A673 (cell line): ENCODE results near the gene DACT2. TPM values are rescaled to one million over a fixed set of nuclear protein-coding genes. Genes with fewer than 3 reads are reported as not detected.
"Not testable (repeated sequence)": the region's sequence is repeated elsewhere in the genome, so short reads cannot be mapped to it uniquely, and the experiment has no call there.

Experiments
- BruUV-seq: library from RNA; stranded (reverse); fragments of 400-500 nt; replicated peaks from 2 replicates; lab custom pipeline; 2021; lab: Mats Ljungman, UMichigan
- CTCF ChIA-PET: fragments of 300-600 bp; sonication (Branson Sonifier 250); formaldehyde crosslinking; loops from one replicate; lab custom pipeline; 2022; ENCODE audit warnings: antibody characterized with exemption; lab: Charles Lee
- POLR2A ChIA-PET: fragments of 300-600 bp; sonication (Branson Sonifier 250); formaldehyde crosslinking; loops from one replicate; lab custom pipeline; 2022; ENCODE audit warnings: antibody characterized with exemption; ENCODE audit not compliant: low non-redundant PET; lab: Charles Lee
- DNase-seq: peaks from one replicate; pipeline ENCODE4 v3.0.0-alpha.2; 2015; ENCODE audit warnings: low spot score
- H3K27ac ChIP-seq: fragments of 200-600 bp; sonication (generic); 2 replicates; pipeline ENCODE4 v1.5.1; 2016; ENCODE audit warnings: mixed run types, low read depth, mild to moderate bottlenecking, mixed read lengths, antibody characterized with exemption, low read length; ENCODE audit not compliant: poor library complexity, severe bottlenecking
- H3K27me3 ChIP-seq: fragments of 200-600 bp; sonication (generic); replicated peaks from 2 replicates; pipeline ENCODE4 v1.6.1; 2017; ENCODE audit warnings: mixed run types, low read depth, mild to moderate bottlenecking, mixed read lengths, antibody characterized with exemption, low read length; ENCODE audit not compliant: insufficient read depth, poor library complexity
- H3K36me3 ChIP-seq: fragments of 200-600 bp; sonication (generic); 2 replicates; pipeline ENCODE4 v1.6.1; 2016; ENCODE audit warnings: mixed run types, mild to moderate bottlenecking, mixed read lengths, antibody characterized with exemption, low read length; ENCODE audit not compliant: insufficient read depth, poor library complexity, severe bottlenecking
- H3K4me1 ChIP-seq: fragments of 200-600 bp; sonication (generic); 2 replicates; pipeline ENCODE4 v1.6.1; 2017; ENCODE audit warnings: mixed run types, mild to moderate bottlenecking, mixed read lengths, antibody characterized with exemption, low read length; ENCODE audit not compliant: insufficient read depth, poor library complexity, severe bottlenecking
- H3K4me3 ChIP-seq: fragments of 200-600 bp; sonication (generic); 2 replicates; pipeline ENCODE4 v1.5.1; 2016; ENCODE audit warnings: low read depth, mixed run types, mild to moderate bottlenecking, mixed read lengths, low read length; ENCODE audit not compliant: poor library complexity, severe bottlenecking
- H3K9me3 ChIP-seq: fragments of 200-600 bp; sonication (generic); 2 replicates; pipeline ENCODE4 v1.6.1; 2016; ENCODE audit warnings: mixed run types, low read depth, mild to moderate bottlenecking, mixed read lengths, antibody characterized with exemption, low read length; ENCODE audit not compliant: poor library complexity, severe bottlenecking
- CTCF ChIP-seq: fragments of 300-800, 200-600 bp; sonication (generic); conservative IDR thresholded peaks from 2 replicates; pipeline ENCODE4 v1.5.1; 2017; ENCODE audit warnings: low read depth, mild to moderate bottlenecking, antibody characterized with exemption, low read length, moderate library complexity, mixed read lengths
- EZH2 ChIP-seq: fragments of 200-600 bp; sonication (generic); IDR thresholded peaks from 2 replicates; pipeline ENCODE4 v1.6.1; 2017; ENCODE audit warnings: borderline replicate concordance, low read depth, mild to moderate bottlenecking, mixed read lengths, antibody characterized with exemption, low read length; ENCODE audit not compliant: poor library complexity, severe bottlenecking
- intact Hi-C: fragments of 100-400 bp; cut with micrococcal nuclease; formaldehyde crosslinking; loops from one replicate; pipeline ENCODE4 v1.10.0; 2022; ENCODE audit not compliant: unreplicated experiment
- total RNA-seq: library from RNA; stranded (reverse); gene quantifications from 2 replicates; pipeline ENCODE4 v1.2.3, GENCODE V29; 2021

DACT2 gene
- total RNA-seq, 1 experiment from 2014 or later, result 18.7 TPM

GRCh38 chr6:168283686-168284025 is 35.9 kb downstream of the DACT2 start:
- intact Hi-C loops, result no loop called here
- BruUV-seq, result no TSS peak
- Histone ChIP-seq H3K27me3 (no peaks in the 10 kb centered on the region), H3K4me3 (no peak overlapping the region), H3K4me1 (no peaks in the 10 kb centered on the region), H3K9me3 (no peaks in the 10 kb centered on the region), H3K27ac (no peak overlapping the region), H3K36me3 (no peaks in the 10 kb centered on the region)
- CTCF ChIA-PET, result no interaction called here
- DNase-seq, result no peak
- POLR2A ChIA-PET, result no interaction called here
- no peak for TF ChIP-seq EZH2
- TF ChIP-seq CTCF, result no peak

- H3K9me3 ChIP-seq, result no peaks in the 10 kb centered on the region
- no peaks in the 10 kb centered on the region for H3K36me3 ChIP-seq
- intact Hi-C loops, result no loop called here
- ChIA-PET CTCF (no interaction called here), POLR2A (no interaction called here)
- no peaks in the 10 kb centered on the region for H3K4me1 ChIP-seq
- no peak overlapping the region for H3K27ac ChIP-seq
- BruUV-seq, result no TSS peak
- DNase-seq, result no peak
- H3K4me3 ChIP-seq, result no peak overlapping the region
- TF ChIP-seq CTCF (no peak), EZH2 (no peak)
- no peaks in the 10 kb centered on the region for H3K27me3 ChIP-seq
Observed at GRCh38 chr6:168282985-168283685, 36.4 kb downstream of the DACT2 start.

GRCh38 chr6:168281826-168282225 is 37.8 kb downstream of the DACT2 start:
- POLR2A ChIA-PET, result no interaction called here

GRCh38 chr6:168281314-168281713 is 38.3 kb downstream of the DACT2 start:
- CTCF ChIA-PET, result not testable (repeated sequence)

More at GRCh38 chr6:168281826-168282225, 37.8 kb downstream of the DACT2 start:
- Histone ChIP-seq H3K27me3 (no peaks in the 10 kb centered on the region), H3K9me3 (no peaks in the 10 kb centered on the region), H3K27ac (no peak overlapping the region), H3K4me1 (no peaks in the 10 kb centered on the region), H3K36me3 (no peaks in the 10 kb centered on the region), H3K4me3 (no peak overlapping the region)
- DNase-seq, result no peak
- CTCF ChIA-PET, result no interaction called here
- intact Hi-C loops, result no loop called here
- TF ChIP-seq CTCF (no peak), EZH2 (no peak)
- no TSS peak for BruUV-seq

More at GRCh38 chr6:168281314-168281713, 38.3 kb downstream of the DACT2 start:
- H3K4me3 ChIP-seq, H3K9me3 ChIP-seq, intact Hi-C loops, POLR2A ChIA-PET, H3K27me3 ChIP-seq, H3K4me1 ChIP-seq, H3K36me3 ChIP-seq, DNase-seq, BruUV-seq, H3K27ac ChIP-seq: not testable (repeated sequence)
